Glutamatergic neuron (in vitro differentiated cells): ENCODE data around the gene CDYL. TPM values are rescaled to one million over a fixed set of nuclear protein-coding genes. Genes with fewer than 3 reads are reported as not detected.

Source experiments
- DNase-seq: peaks from one replicate; pipeline ENCODE4 v3.0.0; 2022
- H3K27ac Mint-ChIP-seq: one replicate; pipeline ENCODE4 v1.8.0; 2020; ENCODE audit warnings: mild to moderate bottlenecking, mixed read lengths, inconsistent platforms; ENCODE audit not compliant: unreplicated experiment
- H3K27me3 Mint-ChIP-seq: one replicate; pipeline ENCODE4 v1.8.0; 2020; ENCODE audit warnings: mild to moderate bottlenecking, moderate library complexity, mixed read lengths, inconsistent platforms; ENCODE audit not compliant: unreplicated experiment
- H3K36me3 Mint-ChIP-seq: one replicate; pipeline ENCODE4 v1.8.0; 2020; ENCODE audit warnings: mild to moderate bottlenecking, mixed read lengths, inconsistent platforms; ENCODE audit not compliant: unreplicated experiment
- H3K4me1 Mint-ChIP-seq: one replicate; pipeline ENCODE4 v1.8.0; 2020; ENCODE audit warnings: mild to moderate bottlenecking, low read depth, mixed read lengths, inconsistent platforms; ENCODE audit not compliant: unreplicated experiment
- H3K4me3 Mint-ChIP-seq: one replicate; pipeline ENCODE4 v1.8.0; 2020; ENCODE audit warnings: mild to moderate bottlenecking, mixed read lengths, inconsistent platforms; ENCODE audit not compliant: unreplicated experiment
- H3K9me3 Mint-ChIP-seq: one replicate; pipeline ENCODE4 v1.8.0; 2020; ENCODE audit warnings: mild to moderate bottlenecking, moderate library complexity, mixed read lengths, inconsistent platforms; ENCODE audit not compliant: unreplicated experiment
- CTCF ChIP-seq: fragments of 200-600 bp; sonication (generic); IDR thresholded peaks from one replicate; pipeline ENCODE4 v1.5.0; 2021; ENCODE audit not compliant: partially characterized antibody, unreplicated experiment
- total RNA-seq: library from RNA; stranded (reverse); fragmentation: NEBNext Ultra II Directional; extraction: Animal tissue kit (Norgen Biotek cat#: 25700); gene quantifications from one replicate; pipeline ENCODE4 v1.2.1, GENCODE V29; 2021; ENCODE audit not compliant: unreplicated experiment

CDYL gene
- total RNA-seq, 1 donor from 2014 or later: 63.3 TPM

GRCh38 chr6:4728926-4729325 lies 47.3 kb upstream of the CDYL start:
- peaks cover 2% of the 10 kb centered on the region for H3K9me3 Mint-ChIP-seq
- TF ChIP-seq CTCF: no peak
- H3K4me1 Mint-ChIP-seq: peaks cover 12% of the 10 kb centered on the region
- peaks cover 4% of the 10 kb centered on the region for H3K36me3 Mint-ChIP-seq
- DNase-seq: no peak
- H3K27me3 Mint-ChIP-seq: peaks cover 2% of the 10 kb centered on the region
- no peak overlapping the region for H3K27ac Mint-ChIP-seq
- H3K4me3 Mint-ChIP-seq: no peak overlapping the region

DNA sequence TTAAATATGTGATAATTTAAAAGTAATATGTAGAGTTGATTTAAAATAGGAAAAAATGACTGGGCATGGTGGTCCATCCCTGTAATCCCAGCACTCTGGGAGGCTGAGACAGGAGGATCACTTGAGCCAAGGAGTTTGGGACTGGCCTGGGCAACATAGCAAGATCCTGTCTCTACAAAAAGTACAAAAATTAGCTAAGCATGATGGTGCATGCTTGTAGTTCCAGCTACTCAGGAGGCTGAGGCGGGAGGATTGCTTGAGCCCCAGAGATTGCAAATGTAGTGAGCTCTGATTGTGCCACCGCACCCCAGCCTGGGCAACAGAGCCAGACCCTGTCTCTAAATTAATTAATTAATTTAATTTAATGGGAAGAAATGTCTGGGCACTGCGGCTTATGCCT lies 44.2 kb upstream of the CDYL start:
- DNase-seq: no peak
- Mint-ChIP-seq H3K27ac (no peak overlapping the region), H3K4me1 (peaks cover 17% of the 10 kb centered on the region), H3K36me3 (no peaks in the 10 kb centered on the region), H3K27me3 (peaks cover 2% of the 10 kb centered on the region), H3K4me3 (no peak overlapping the region), H3K9me3 (peaks cover 2% of the 10 kb centered on the region)
- no peak for TF ChIP-seq CTCF

DNA sequence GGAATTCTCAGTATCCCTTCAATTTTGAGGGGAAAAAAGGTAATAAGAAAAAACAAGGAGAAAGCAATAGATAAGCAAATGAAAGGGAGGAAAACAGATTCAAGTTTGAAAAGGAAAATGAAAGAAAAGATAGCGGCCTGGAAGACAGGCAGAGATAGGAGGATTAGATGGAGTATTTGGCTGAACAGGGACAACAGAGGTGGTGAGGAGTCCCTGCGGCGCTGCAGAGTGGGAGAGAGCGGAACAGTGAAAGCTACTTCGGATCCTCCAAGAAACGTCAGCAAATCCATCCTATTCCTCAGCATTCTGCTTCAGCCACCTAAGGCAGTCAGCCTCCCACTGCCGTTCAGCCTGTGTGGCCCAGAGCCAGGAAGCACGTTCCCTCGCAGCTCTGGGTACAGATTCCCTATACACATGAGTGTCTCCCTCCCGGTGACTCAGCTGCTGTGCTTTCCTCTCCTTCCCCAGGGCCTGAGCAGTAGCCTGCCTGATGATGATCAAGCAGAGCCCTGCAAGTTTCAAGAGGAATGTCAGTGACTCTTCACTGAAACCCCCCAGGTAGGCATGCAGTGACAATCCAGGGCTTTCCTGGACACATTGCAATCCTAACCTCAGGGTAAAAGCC lies 43.4 kb upstream of the CDYL start:
- peaks cover 2% of the 10 kb centered on the region for H3K27me3 Mint-ChIP-seq
- peaks cover 2% of the 10 kb centered on the region for H3K9me3 Mint-ChIP-seq
- H3K36me3 Mint-ChIP-seq: no peaks in the 10 kb centered on the region
- DNase-seq: peak; percentile 41
- H3K4me1 Mint-ChIP-seq: peaks cover 11% of the 10 kb centered on the region
- peak overlapping the region; percentile 32 for H3K4me3 Mint-ChIP-seq
- no peak overlapping the region for H3K27ac Mint-ChIP-seq
- TF ChIP-seq CTCF: no peak

DNA sequence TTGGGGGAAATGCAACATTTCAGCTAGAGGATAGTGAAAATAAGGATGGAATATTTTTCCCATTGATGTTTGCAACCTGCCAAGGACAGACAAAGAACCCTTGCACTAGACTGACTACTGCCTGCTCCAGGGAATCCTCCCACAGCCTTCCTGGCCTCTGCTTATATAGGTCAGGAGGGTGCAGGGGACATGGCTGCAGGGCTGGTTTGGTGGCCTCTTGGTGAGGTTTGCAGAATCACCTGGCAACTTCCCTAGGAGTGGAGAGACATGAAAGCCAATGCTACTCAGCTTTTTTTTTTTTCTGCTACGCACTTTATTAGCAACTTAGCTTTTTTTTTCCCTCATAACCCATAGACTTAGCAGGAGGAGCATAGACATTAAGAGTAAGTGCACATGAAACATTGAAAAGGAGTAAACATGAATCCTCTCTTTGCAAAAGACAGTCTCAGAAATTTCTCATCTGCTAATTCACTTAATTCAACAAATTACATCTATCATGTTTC lies 39.8 kb upstream of the CDYL start:
- H3K27ac Mint-ChIP-seq: no peak overlapping the region
- H3K4me1 Mint-ChIP-seq: peaks cover 10% of the 10 kb centered on the region
- peaks cover 2% of the 10 kb centered on the region for H3K9me3 Mint-ChIP-seq
- TF ChIP-seq CTCF: no peak
- no peak for DNase-seq
- H3K4me3 Mint-ChIP-seq: no peak overlapping the region
- H3K27me3 Mint-ChIP-seq: peaks cover 2% of the 10 kb centered on the region
- no peaks in the 10 kb centered on the region for H3K36me3 Mint-ChIP-seq

- Mint-ChIP-seq H3K4me3 (no peak overlapping the region), H3K9me3 (no peaks in the 10 kb centered on the region), H3K4me1 (no peaks in the 10 kb centered on the region), H3K36me3 (no peaks in the 10 kb centered on the region), H3K27ac (no peak overlapping the region), H3K27me3 (no peaks in the 10 kb centered on the region)
- DNase-seq: no peak
- TF ChIP-seq CTCF: no peak
Observed at GRCh38 chr6:4740032-4740431, 36.2 kb upstream of the CDYL start.
